Sigmoid colon (tissue), 4 donors: ENCODE data around the gene AK1.

Experiments used
- CTCF ChIP-seq, 4 experiments: fragments of 450-650 bp in 3 of 4; fragments of 200-600 bp in 1 of 4; IDR thresholded peaks; one replicate each; pipeline ENCODE4 v1.5.1; 2016 to 2019; ENCODE audit warnings: antibody characterized with exemption in 4 of 4, mild to moderate bottlenecking in 3 of 4, moderate library complexity in 2 of 4
- EP300 ChIP-seq, 4 donors: sonication (generic); formaldehyde crosslinking; IDR thresholded peaks; one replicate each; pipeline ENCODE4 v1.6.1; 2017; ENCODE audit warnings: antibody characterized with exemption in 4 of 4

GRCh38 chr9:127905788-127906191 is 28.3 kb upstream of the AK1 start:
- TF ChIP-seq CTCF (IDR thresholded peaks at IDR 0.05) (no peak), EP300 (IDR thresholded peaks at IDR 0.05) (no peak)
